SK-N-MC (cell line): ENCODE data around the gene SLC26A2.

Source experiments
- DNase-seq: peaks from one replicate; pipeline ENCODE4 v3.0.0-alpha.2; 2011; ENCODE audit warnings: low read depth, low spot score
- H3K27ac ChIP-seq: fragments of 200-600 bp; sonication (generic); 2 replicates; pipeline ENCODE4 v1.5.1; 2016; ENCODE audit warnings: mixed run types
- H3K36me3 ChIP-seq: fragments of 200-600 bp; sonication (generic); 2 replicates; pipeline ENCODE4 v1.6.1; 2017; ENCODE audit warnings: antibody characterized with exemption, low read length, mixed read lengths; ENCODE audit not compliant: insufficient read depth
- H3K4me3 ChIP-seq: fragments of 200-600 bp; sonication (generic); 2 replicates; pipeline ENCODE4 v1.5.1; 2016
- H3K9ac ChIP-seq: fragments of 200-600 bp; sonication (generic); 2 replicates; pipeline ENCODE4 v1.8.0; 2017; ENCODE audit warnings: mixed run types, mixed read lengths; ENCODE audit not compliant: insufficient read length
- H3K9me3 ChIP-seq: fragments of 200-600 bp; sonication (generic); 2 replicates; pipeline ENCODE4 v1.6.1; 2017; ENCODE audit warnings: low read depth, mild to moderate bottlenecking, antibody characterized with exemption, low read length, moderate library complexity, mixed read lengths
- EZH2 ChIP-seq: fragments of 200-600 bp; sonication (generic); IDR thresholded peaks from one replicate; pipeline ENCODE4 v1.6.1; 2017; ENCODE audit warnings: antibody characterized with exemption
- FOXP2 ChIP-seq: optimal IDR thresholded peaks from 2 replicates; pipeline ENCODE3; 2011; ENCODE audit warnings: mild to moderate bottlenecking, moderate library complexity; ENCODE audit not compliant: insufficient read depth; ENCODE audit errors: extremely low read length, control extremely low read depth
- POLR2AphosphoS5 ChIP-seq: IDR thresholded peaks from 2 replicates; pipeline ENCODE4 v1.6.1; 2012; ENCODE audit warnings: mild to moderate bottlenecking, low read depth, low read length, borderline replicate concordance

SLC26A2 gene

DNA sequence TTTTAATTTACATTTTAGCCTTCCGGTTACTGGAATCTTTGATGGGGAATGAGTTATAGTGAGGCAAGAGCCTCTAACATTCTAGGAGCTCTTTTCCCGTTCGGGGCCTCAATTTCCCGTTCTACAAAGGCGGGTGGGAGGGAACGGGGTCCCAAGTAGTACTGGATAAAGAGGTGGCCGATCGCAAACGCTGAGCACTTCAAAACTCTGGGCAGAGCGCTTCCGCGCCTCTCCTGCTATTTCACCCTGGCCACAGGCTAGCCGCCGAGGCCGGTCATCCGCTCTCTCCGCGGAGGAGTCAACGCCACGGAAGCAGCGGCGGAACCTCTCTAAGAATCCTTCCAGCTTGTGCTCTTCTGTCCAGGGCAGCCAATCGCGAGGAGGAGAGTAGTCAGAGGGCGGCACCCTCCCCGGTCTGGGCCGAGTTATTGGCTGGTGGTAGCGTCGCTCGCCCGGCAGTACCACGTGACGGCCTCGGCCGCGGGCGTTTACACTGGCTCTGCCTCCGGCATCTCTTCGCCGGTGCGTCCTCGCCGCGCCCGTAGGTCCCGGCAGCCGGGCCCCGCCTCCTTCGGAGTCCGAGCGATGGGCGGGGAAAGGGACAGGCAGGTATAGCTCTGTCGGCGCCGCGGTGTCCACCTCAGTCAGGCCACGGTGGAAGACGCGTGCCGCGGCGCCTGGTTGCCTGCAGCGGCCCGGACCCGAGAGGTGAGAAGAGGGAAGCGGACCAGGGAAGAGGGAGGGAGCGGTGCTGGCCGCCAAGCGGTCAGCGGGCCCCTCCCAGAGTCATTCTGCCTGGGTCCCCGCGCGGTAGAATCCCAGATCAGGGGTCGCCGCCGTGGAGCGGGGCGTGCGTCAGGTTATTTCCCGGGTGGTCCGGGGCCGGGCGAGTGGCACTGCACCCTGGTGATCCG lies at the start of gene SLC26A2:
SLC26A2 (plus strand) TSS at position 487 of the 914 bp plus-strand sequence. CDS start 16,895 bp downstream, outside the sequence.
- Histone ChIP-seq H3K27ac (no peak within 1 kb of the TSS), H3K9me3 (no peaks in the 10 kb centered on the region), H3K4me3 (peak within 1 kb of the TSS; percentile 96), H3K36me3 (no peaks in the 10 kb centered on the region), H3K9ac (peak within 1 kb of the TSS; percentile 75)
- peak; percentile 60 for TF ChIP-seq FOXP2
- TF ChIP-seq EZH2, result no peak
- peak; percentile 97 for TF ChIP-seq POLR2AphosphoS5
- peak; percentile 69 for DNase-seq

DNA sequence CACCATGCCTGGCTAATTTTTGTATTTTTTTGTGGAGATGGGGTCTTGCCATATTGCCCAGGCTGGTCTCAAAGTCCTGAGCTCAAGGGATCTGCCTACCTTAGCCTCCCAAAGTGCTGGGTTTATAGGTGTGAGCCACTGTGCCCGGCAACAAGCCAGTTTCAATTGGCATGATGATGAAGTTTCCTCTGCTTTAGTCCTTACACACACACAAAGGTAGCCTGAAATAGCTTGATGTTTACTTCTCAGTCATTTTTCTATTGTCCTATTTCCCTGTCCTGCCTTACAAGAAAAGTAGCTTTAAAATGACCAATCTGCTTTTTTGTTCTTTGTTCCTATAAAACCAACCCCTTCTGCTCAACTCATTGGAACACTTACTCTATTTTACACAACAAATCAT lies 49.5 kb upstream of the SLC26A2 start:
- no peak for DNase-seq
- H3K27ac ChIP-seq, result no peak overlapping the region
- no peaks in the 10 kb centered on the region for H3K9me3 ChIP-seq
- no peak for TF ChIP-seq POLR2AphosphoS5
- no peak for TF ChIP-seq FOXP2
- TF ChIP-seq EZH2, result no peak
- H3K4me3 ChIP-seq, result no peak overlapping the region
- H3K36me3 ChIP-seq, result no peaks in the 10 kb centered on the region
- no peak overlapping the region for H3K9ac ChIP-seq

DNA sequence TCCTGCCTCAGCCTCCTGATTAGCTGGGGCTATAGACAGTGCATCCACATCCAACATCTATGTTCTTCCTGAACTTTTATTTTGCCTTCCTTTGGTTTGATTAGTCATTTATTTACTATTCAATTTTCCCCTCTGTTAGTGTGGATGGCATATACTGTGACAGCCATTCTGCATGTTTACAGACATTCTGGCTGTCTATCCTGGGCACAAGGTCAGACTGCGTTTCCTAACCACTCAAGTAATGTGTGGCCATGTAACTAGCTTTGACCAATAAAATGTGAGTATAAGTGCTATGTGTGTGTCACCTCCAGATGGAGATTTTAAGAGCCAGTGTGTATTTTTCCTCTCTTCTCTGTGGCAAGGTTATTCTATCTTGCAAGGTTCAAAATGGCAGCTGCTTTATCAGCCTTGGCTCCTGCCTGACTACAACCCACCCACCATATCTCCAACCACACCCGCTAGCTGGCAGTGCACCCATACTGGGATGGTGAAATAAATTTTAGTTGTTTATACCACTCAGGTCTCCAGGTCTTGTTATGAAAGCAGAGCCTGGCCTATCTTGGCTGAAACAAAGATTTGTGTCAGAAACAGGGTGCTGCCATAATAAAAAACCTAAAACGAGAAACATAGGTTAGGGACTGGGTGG lies 48.2 kb upstream of the SLC26A2 start:
- H3K36me3 ChIP-seq, result no peaks in the 10 kb centered on the region
- DNase-seq, result no peak

DNA sequence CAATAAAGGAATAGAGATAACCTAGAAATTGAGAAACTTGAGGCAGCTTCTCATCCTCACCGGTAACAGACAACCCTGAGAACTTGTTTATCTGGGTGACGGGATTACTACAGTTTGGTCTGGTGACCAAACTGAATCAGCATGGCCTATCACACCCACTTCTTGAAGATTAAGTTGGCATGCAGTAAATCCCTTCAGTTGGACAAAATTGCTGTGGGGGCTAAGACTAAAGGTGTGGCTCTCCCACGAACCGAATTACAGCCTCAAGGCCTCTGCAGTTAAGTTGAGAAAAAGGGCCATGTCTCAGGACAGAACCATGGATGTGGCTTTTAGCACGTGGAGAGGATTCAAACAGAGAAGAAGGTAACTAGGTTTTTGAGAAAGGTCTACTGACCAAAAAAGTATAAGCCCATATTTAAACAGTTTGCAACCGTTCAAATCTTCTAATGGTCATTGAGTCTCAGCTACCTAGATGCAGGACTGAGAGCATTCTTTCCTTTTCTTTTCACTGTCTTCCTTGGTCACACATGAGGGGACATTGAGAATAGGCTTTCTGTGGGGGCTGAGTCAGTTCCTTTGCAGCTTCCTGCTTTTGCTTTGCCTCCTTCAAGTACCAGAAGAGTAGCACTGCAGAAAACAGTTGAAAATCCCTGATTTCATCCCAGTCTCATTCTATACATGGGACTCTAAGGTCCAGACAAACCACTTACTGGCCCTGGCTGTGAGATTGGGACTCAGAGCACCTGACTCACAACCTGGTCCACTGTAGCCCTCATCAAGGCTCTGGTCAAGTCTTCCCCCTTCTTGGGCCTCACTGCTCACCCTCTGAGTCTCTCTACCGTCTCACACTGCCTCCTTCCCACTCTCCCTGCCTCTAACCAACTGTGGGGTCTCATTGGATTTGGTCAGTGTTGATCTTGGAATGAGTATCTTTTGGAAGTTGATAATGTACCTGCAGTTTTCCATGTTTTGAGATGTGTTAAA lies 46.8 kb upstream of the SLC26A2 start:
- no peak for TF ChIP-seq FOXP2
- no peak for TF ChIP-seq EZH2
- TF ChIP-seq POLR2AphosphoS5, result no peak
- H3K9ac ChIP-seq, result no peak overlapping the region
- H3K9me3 ChIP-seq, result no peaks in the 10 kb centered on the region
- H3K27ac ChIP-seq, result no peak overlapping the region
- H3K4me3 ChIP-seq, result no peak overlapping the region
- DNase-seq, result no peak
- no peaks in the 10 kb centered on the region for H3K36me3 ChIP-seq

More for the DNA sequence above, 48.2 kb upstream of the SLC26A2 start:
- no peak overlapping the region for H3K27ac ChIP-seq
- no peak overlapping the region for H3K4me3 ChIP-seq
- no peaks in the 10 kb centered on the region for H3K9me3 ChIP-seq
- TF ChIP-seq EZH2 (no peak), POLR2AphosphoS5 (no peak), FOXP2 (no peak)
- H3K9ac ChIP-seq, result no peak overlapping the region

DNA sequence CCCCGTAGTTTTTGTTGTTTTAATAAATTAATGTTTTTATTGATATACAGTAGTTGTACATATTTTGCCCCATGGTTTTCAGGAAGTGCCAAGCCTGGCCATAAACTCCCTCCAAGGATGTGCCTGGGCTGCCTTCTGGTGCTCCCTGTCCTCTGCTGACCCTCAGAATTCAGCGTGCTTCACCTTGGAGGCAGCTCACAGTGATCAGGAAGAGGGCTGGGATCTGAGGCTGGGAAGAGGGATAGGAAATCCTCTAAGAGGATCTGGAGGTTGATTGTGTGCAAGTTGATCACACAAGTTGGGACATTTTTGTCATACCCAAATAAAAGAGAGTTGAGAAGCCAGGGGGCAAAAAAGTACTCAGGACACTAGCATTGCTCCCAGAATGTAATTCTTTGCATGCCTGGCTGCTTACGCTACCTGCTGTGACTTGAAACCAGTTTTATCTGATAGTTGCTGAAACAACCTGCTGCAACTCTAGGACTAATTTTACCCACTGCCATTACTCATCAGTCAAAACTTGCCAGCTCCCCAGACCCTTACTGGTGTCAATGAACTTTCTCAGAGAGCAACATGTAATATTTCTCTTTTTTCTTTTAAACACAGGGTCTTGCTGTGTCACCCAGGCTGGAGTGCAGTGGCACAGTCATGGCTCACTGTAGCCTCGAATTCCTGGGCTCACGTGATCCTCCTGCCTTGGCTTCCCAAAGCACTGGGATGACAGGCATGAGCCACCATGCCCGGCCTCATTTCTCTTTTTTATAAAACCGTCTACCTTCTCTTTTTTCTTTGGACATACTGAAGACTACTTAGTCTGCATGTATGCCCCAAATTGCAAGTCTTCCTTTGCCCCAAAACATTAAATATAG lies 44.9 kb upstream of the SLC26A2 start:
- H3K4me3 ChIP-seq, result no peak overlapping the region
- no peaks in the 10 kb centered on the region for H3K9me3 ChIP-seq
- no peak overlapping the region for H3K27ac ChIP-seq
- TF ChIP-seq POLR2AphosphoS5 (no peak), FOXP2 (no peak), EZH2 (no peak)
- H3K9ac ChIP-seq, result no peak overlapping the region
- H3K36me3 ChIP-seq, result no peaks in the 10 kb centered on the region
- no peak for DNase-seq

DNA sequence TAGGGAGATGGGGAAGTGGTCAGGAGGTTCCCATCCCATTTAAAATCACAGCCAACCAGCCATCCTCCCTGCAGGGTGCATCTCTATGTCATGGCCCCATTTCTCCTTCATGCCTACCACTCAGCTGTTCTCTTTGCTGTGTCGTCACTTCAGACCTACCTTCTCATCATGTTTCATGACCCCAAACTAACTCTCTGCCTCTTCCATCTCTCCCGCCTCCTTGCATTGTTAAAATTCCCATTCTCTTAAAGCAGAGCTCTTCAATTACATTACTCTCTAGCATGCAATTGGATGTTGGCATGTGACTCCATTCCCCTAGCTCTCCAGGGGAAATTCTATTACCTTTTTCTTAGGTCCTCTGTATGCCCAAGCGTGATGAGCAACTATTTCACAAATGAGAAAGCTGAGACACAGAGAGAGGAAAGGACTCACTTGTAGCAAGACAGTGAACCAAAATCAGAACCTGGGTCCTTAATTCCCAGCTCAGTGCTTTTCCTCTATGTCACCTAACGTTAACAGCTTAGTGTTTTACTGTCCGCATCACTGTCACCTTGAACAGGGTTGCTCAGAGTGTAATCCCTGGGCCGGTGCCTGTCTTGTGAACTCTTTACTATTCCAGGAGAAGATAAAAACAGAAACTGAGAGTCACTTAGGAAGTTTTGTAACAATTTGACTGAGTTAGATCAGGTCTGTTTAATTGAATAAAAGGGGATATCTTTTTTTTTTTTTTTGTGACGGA lies 44.1 kb upstream of the SLC26A2 start:
- DNase-seq, result no peak
- no peak overlapping the region for H3K4me3 ChIP-seq
- no peak overlapping the region for H3K9ac ChIP-seq
- H3K27ac ChIP-seq, result no peak overlapping the region
- TF ChIP-seq EZH2 (no peak), POLR2AphosphoS5 (no peak), FOXP2 (no peak)
- H3K9me3 ChIP-seq, result no peaks in the 10 kb centered on the region
- H3K36me3 ChIP-seq, result no peaks in the 10 kb centered on the region

DNA sequence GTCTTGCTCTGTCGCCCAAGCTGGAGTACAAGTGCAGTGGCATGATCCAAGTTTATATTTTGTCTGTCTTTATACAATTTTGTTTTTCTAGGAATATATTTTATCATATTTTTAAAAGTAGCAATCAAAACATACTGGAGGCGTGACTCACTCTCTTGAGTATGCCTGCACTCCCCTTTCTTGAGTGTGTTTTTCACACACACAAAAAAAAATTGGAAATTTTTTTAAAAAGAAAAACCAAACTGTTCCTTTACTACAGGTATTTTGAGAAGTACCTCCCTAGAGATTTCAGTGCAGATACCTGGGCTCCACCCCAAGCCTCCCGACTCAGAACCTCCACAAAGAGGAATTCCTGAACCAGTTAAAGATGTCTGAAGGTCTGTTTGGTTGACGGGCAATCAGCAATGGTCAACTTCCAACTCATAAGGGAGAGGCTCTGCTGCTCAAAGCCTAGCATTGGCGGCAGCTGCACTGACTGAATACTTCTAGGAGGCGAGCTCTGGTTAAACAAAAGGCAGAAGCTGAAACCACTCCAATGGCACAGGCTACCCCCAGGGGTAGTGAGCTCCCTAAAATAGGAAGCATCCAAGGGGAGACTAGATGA lies 43.4 kb upstream of the SLC26A2 start:
- no peak for DNase-seq
- Histone ChIP-seq H3K9ac (no peak overlapping the region), H3K4me3 (no peak overlapping the region), H3K9me3 (no peaks in the 10 kb centered on the region), H3K27ac (no peak overlapping the region), H3K36me3 (no peaks in the 10 kb centered on the region)
- TF ChIP-seq EZH2, result no peak
- no peak for TF ChIP-seq POLR2AphosphoS5
- no peak for TF ChIP-seq FOXP2
